Adipose tissue (tissue), 3 donors: Measurements from ENCODE around the gene CA5A. TPM values are rescaled to one million over a fixed set of nuclear protein-coding genes. Genes with fewer than 3 reads are reported as not detected.

ENCODE experiments used
- H3K27ac ChIP-seq: one replicate; pipeline ENCODE4 v1.5.1; 2013; ENCODE audit warnings: low read depth, low read length
- WGBS, 3 donors: extraction: QIAGEN DNeasy Blood & Tissue Kit; methylation state at CpG; one replicate each; pipeline ENCODE4 v1.1.7; 2013; 5-methylcytosine and 5-hydroxymethylcytosine counted together
- polyA plus RNA-seq, 3 donors: library from polyadenylated mRNA; stranded (reverse); fragments of 200-250 nt; gene quantifications; one replicate each; pipeline ENCODE4 v1.2.3, GENCODE V29; 2013
- donor health status: healthy with polysubstance abuse.
- donor health status: Bipolar disorder and iron deficiency.
- donor health status: healthy.

Gene CA5A
- polyA plus RNA-seq, 3 donors, result not detected

- H3K27ac ChIP-seq, result no peak overlapping the region
- WGBS, 3 donors, result 65 to 75% (median 71%) methylated on average over 5 of the region's 5 CpGs
Measured at GRCh38 chr16:87966064-87966645, 29.8 kb upstream of the CA5A start.

GRCh38 chr16:87965417-87965816 is 29.1 kb upstream of the CA5A start:
- 89 to 92% (median 92%) methylated on average over 11 of the region's 11 CpGs for WGBS, 3 donors
- no peak overlapping the region for H3K27ac ChIP-seq

GRCh38 chr16:87964049-87964659 is 27.8 kb upstream of the CA5A start:
- 81 to 91% (median 82%) methylated on average over 19 of the region's 19 CpGs for WGBS, 3 donors

GRCh38 chr16:87963400-87963799 is 27.1 kb upstream of the CA5A start:
- no peak overlapping the region for H3K27ac ChIP-seq
- WGBS, 3 donors, result 44 to 81% (median 46%) methylated on average over 9 of the region's 9 CpGs

More at GRCh38 chr16:87964049-87964659, 27.8 kb upstream of the CA5A start:
- no peak overlapping the region for H3K27ac ChIP-seq

- WGBS, 3 donors, result 74 to 83% (median 77%) methylated on average over 4 of the region's 4 CpGs
- no peak overlapping the region for H3K27ac ChIP-seq
Measured at GRCh38 chr16:87961623-87962022, 25.3 kb upstream of the CA5A start.

- H3K27ac ChIP-seq, result no peak overlapping the region
- WGBS, 3 donors, result 89 to 93% (median 91%) methylated on average over 8 of the region's 8 CpGs
Measured at GRCh38 chr16:87960852-87961251, 24.5 kb upstream of the CA5A start.

- no peak overlapping the region for H3K27ac ChIP-seq
- WGBS, 3 donors, result 80 to 89% (median 84%) methylated on average over 5 of the region's 5 CpGs
Measured at GRCh38 chr16:87960296-87960695, 24.0 kb upstream of the CA5A start.

- H3K27ac ChIP-seq, result no peak overlapping the region
- WGBS, 3 donors, result 65 to 88% (median 66%) methylated on average over 23 of the region's 23 CpGs
Measured at GRCh38 chr16:87959391-87959990, 23.2 kb upstream of the CA5A start.

- WGBS, 3 donors, result 86 to 92% (median 87%) methylated on average over 9 of the region's 9 CpGs
- no peak overlapping the region for H3K27ac ChIP-seq
Measured at GRCh38 chr16:87958632-87959031, 22.3 kb upstream of the CA5A start.

- WGBS, 3 donors, result 88 to 94% (median 89%) methylated on average over 34 of the region's 34 CpGs
- no peak overlapping the region for H3K27ac ChIP-seq
Measured at GRCh38 chr16:87957296-87958094, 21.2 kb upstream of the CA5A start.

- WGBS, 3 donors, result 22 to 54% (median 24%) methylated on average over 30 of the region's 30 CpGs
- H3K27ac ChIP-seq, result no peak overlapping the region
Measured at GRCh38 chr16:87956365-87957231, 20.3 kb upstream of the CA5A start.

- no peak overlapping the region for H3K27ac ChIP-seq
- WGBS, 3 donors, result 37 to 60% (median 51%) methylated on average over 3 of the region's 3 CpGs
Measured at GRCh38 chr16:87956098-87956364, 19.7 kb upstream of the CA5A start.

- 62 to 84% (median 65%) methylated on average over 18 of the region's 18 CpGs for WGBS, 3 donors
- H3K27ac ChIP-seq, result no peak overlapping the region
Measured at GRCh38 chr16:87955302-87956097, 19.2 kb upstream of the CA5A start.

- 41 to 61% (median 58%) methylated on average over 15 of the region's 15 CpGs for WGBS, 3 donors
- H3K27ac ChIP-seq, result no peak overlapping the region
Measured at GRCh38 chr16:87954826-87955225, 18.5 kb upstream of the CA5A start.

- no peak overlapping the region for H3K27ac ChIP-seq
Measured at GRCh38 chr16:87954361-87954760, 18.0 kb upstream of the CA5A start.

GRCh38 chr16:87953308-87954215 is 17.2 kb upstream of the CA5A start:
- no peak overlapping the region for H3K27ac ChIP-seq
- 53 to 68% (median 58%) methylated on average over 15 of the region's 15 CpGs for WGBS, 3 donors

More at GRCh38 chr16:87954361-87954760, 18.0 kb upstream of the CA5A start:
- WGBS, 3 donors, result 51 to 69% (median 68%) methylated on average over 14 of the region's 14 CpGs

- WGBS, 3 donors, result 91 to 94% (median 91%) methylated on average over 16 of the region's 16 CpGs
- no peak overlapping the region for H3K27ac ChIP-seq
Measured at GRCh38 chr16:87952751-87953150, 16.4 kb upstream of the CA5A start.
